ENCODE results near the gene SDC3.
A peak's percentile ranks its signal among the peaks of the same experiment; 100 is the strongest.

SDC3 gene

GRCh38 chr1:30845237-30845903 lies 63.2 kb downstream of the SDC3 start:
- no peak for DNase-seq

GRCh38 chr1:30844631-30845030 lies 63.9 kb downstream of the SDC3 start:
- DNase-seq, result no peak

- DNase-seq, result no peak
These were observed 65.7 kb downstream of the SDC3 start for GRCh38 chr1:30842697-30843354.

GRCh38 chr1:30840904-30841598 lies 67.5 kb downstream of the SDC3 start:
- no peak for DNase-seq

- DNase-seq, result no peak
These were observed 68.7 kb downstream of the SDC3 start for GRCh38 chr1:30839827-30840359.

- DNase-seq, result no peak
These were observed 69.6 kb downstream of the SDC3 start for GRCh38 chr1:30838996-30839395.

- no peak for DNase-seq
These were observed 70.9 kb downstream of the SDC3 start for GRCh38 chr1:30837653-30838052.

GRCh38 chr1:30834253-30834652 lies 74.3 kb downstream of the SDC3 start:
- no peak for DNase-seq

GRCh38 chr1:30830537-30830936 lies 78.0 kb downstream of the SDC3 start:
- no peak for DNase-seq

- no peak for DNase-seq
These were observed 78.7 kb downstream of the SDC3 start for GRCh38 chr1:30829889-30830288.

GRCh38 chr1:30824736-30825429 lies 83.7 kb downstream of the SDC3 start:
- DNase-seq, result no peak

GRCh38 chr1:30823969-30824735 lies 84.4 kb downstream of the SDC3 start:
- peak; percentile 93 for DNase-seq

- DNase-seq, result no peak
These were observed 85.0 kb downstream of the SDC3 start for GRCh38 chr1:30823627-30823968.

- no peak for DNase-seq
These were observed 85.5 kb downstream of the SDC3 start for GRCh38 chr1:30822966-30823581.

GRCh38 chr1:30822006-30822405 lies 86.6 kb downstream of the SDC3 start:
- DNase-seq, result no peak

GRCh38 chr1:30820299-30820698 lies 88.3 kb downstream of the SDC3 start:
- DNase-seq, result no peak

Data from GOT3 (cell line).